ENCODE results near the gene FOXK1.

The FOXK1 gene

GRCh38 chr7:4803397-4804241, 121.5 kb downstream of the FOXK1 start:
- no peak overlapping the region for H3K9ac ChIP-seq (ENCODE audit: insufficient read length)
- no peak overlapping the region for H3K27ac ChIP-seq
- no peak for DNase-seq (ENCODE audit: low read depth, low spot score)

DNA sequence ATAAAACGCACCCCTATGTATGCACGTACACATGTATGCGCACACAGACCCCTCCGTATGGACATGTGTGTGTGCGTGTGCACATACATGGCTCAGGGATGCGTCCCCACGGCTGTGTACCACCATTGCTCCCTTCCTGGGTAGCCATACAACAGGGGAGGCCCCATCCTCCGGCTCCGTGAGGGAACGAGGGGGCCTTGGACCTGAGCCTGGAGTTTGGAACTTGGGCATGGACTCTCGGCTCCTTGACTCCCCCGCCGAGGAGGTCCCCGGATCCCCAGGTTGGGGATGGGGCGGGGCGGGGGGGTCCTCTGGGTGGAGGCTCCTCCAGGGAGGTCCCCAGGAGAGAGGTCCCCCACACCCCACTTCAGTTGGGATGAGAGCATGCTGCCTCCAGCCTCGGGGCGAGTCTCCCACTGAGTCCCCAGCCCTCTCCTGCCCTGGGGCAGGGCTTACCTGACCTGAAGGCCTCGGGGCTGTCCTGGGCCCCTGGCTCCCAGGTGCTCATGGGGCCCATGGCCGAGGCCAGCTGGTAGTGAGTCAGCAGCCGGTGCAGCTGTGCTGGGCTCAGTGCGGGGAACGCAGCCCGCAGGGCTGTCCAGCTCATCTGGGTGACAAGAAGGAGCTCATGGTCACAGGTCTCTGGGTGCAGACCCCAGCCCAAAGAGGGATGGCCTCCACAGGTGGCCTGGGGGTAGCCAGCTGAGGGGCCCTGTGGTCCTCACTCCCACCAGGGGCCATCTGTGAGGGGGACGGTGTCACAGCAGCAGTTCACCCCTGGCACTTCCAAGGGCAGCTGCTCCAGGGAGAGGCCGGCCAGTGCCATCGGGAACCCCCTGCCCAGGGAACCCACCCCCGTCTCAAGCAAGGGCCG, 123.3 kb downstream of the FOXK1 start:
- TF ChIP-seq FOXP2 (optimal IDR thresholded peaks at IDR 0.05; ENCODE audit: control extremely low read depth, extremely low read length, insufficient read depth) (no peak), EZH2 (IDR thresholded peaks at IDR 0.05) (no peak), POLR2AphosphoS5 (IDR thresholded peaks at IDR 0.05; ENCODE audit: borderline replicate concordance, low read depth, low read length) (no peak)
- H3K9ac ChIP-seq (ENCODE audit: insufficient read length) = no peak overlapping the region
- no peaks in the 10 kb centered on the region for H3K9me3 ChIP-seq (ENCODE audit: low read depth, low read length)
- no peak for DNase-seq (ENCODE audit: low read depth, low spot score)
- H3K36me3 ChIP-seq (ENCODE audit: insufficient read depth, low read length) = no peaks in the 10 kb centered on the region
- no peak overlapping the region for H3K27ac ChIP-seq
- H3K4me3 ChIP-seq = no peak overlapping the region

More at GRCh38 chr7:4803397-4804241, 121.5 kb downstream of the FOXK1 start:
- Histone ChIP-seq H3K4me3 (no peak overlapping the region), H3K36me3 (ENCODE audit: insufficient read depth, low read length) (no peaks in the 10 kb centered on the region), H3K9me3 (ENCODE audit: low read depth, low read length) (no peaks in the 10 kb centered on the region)
- TF ChIP-seq FOXP2 (optimal IDR thresholded peaks at IDR 0.05; ENCODE audit: control extremely low read depth, extremely low read length, insufficient read depth) (no peak), POLR2AphosphoS5 (IDR thresholded peaks at IDR 0.05; ENCODE audit: borderline replicate concordance, low read depth, low read length) (no peak), EZH2 (IDR thresholded peaks at IDR 0.05) (no peak)

DNA sequence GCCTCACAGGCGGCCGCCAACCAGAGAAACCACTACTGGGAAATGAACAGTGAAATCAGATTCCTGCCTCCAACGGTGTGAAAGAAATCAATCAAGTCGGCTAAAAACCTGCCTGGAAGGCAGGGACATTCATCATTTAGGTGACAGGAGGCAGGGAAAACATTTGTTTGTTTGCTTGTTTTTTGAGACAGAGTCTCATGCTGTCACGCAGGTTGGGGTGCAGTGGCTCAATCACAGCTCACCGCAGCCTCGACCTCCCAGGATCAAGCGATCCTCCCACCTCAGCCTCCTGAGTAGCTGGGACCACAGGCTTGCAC, 123.8 kb downstream of the FOXK1 start:
- Histone ChIP-seq H3K9me3 (ENCODE audit: low read depth, low read length) (no peaks in the 10 kb centered on the region), H3K27ac (no peak overlapping the region), H3K9ac (ENCODE audit: insufficient read length) (no peak overlapping the region), H3K4me3 (no peak overlapping the region), H3K36me3 (ENCODE audit: insufficient read depth, low read length) (no peaks in the 10 kb centered on the region)
- no peak for DNase-seq (ENCODE audit: low read depth, low spot score)
- no peak for TF ChIP-seq POLR2AphosphoS5 (IDR thresholded peaks at IDR 0.05; ENCODE audit: borderline replicate concordance, low read depth, low read length)
- no peak for TF ChIP-seq FOXP2 (optimal IDR thresholded peaks at IDR 0.05; ENCODE audit: control extremely low read depth, extremely low read length, insufficient read depth)
- TF ChIP-seq EZH2 (IDR thresholded peaks at IDR 0.05) = no peak

DNA sequence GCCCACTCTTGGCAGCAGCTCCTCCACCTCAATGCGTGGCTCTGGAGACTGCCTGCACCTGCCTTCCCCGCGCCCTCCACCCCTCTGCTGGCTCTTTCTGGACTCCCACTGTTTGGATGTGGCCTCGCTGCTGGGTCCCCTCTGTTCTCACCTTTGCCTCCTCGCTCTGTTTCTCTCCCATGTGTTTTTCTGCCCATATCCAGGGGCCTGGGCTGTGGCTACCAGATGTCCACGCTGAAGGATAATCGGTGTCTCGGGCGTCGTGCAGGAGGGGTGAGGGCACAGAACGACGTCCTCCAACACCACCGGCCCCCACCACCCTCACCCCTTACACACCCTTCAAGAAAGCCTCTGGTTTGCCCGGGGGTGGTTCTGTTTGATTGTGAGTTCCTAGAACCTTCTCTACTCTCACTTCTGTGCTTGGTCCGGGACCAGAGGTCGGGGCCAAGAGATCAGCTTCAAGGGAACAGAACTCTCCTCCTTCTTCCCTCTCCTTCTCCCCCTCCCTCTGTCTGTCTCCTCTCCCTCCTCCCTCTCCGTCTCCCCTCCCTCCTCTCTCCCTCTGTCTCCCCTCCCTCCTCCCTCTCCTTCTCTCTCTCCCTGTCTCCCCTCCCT, 125.0 kb downstream of the FOXK1 start:
- no peak for DNase-seq (ENCODE audit: low read depth, low spot score)
- Histone ChIP-seq H3K9ac (ENCODE audit: insufficient read length) (no peak overlapping the region), H3K27ac (no peak overlapping the region), H3K36me3 (ENCODE audit: insufficient read depth, low read length) (no peaks in the 10 kb centered on the region), H3K4me3 (no peak overlapping the region), H3K9me3 (ENCODE audit: low read depth, low read length) (no peaks in the 10 kb centered on the region)
- TF ChIP-seq POLR2AphosphoS5 (IDR thresholded peaks at IDR 0.05; ENCODE audit: borderline replicate concordance, low read depth, low read length) = no peak
- TF ChIP-seq FOXP2 (optimal IDR thresholded peaks at IDR 0.05; ENCODE audit: control extremely low read depth, extremely low read length, insufficient read depth) = no peak
- no peak for TF ChIP-seq EZH2 (IDR thresholded peaks at IDR 0.05)

- no peak for TF ChIP-seq FOXP2 (optimal IDR thresholded peaks at IDR 0.05; ENCODE audit: control extremely low read depth, extremely low read length, insufficient read depth)
- no peak for TF ChIP-seq EZH2 (IDR thresholded peaks at IDR 0.05)
- no peak for TF ChIP-seq POLR2AphosphoS5 (IDR thresholded peaks at IDR 0.05; ENCODE audit: borderline replicate concordance, low read depth, low read length)
- Histone ChIP-seq H3K36me3 (ENCODE audit: insufficient read depth, low read length) (no peaks in the 10 kb centered on the region), H3K9me3 (ENCODE audit: low read depth, low read length) (no peaks in the 10 kb centered on the region), H3K9ac (ENCODE audit: insufficient read length) (no peak overlapping the region), H3K4me3 (no peak overlapping the region), H3K27ac (no peak overlapping the region)
- no peak for DNase-seq (ENCODE audit: low read depth, low spot score)
These were observed 125.5 kb downstream of the FOXK1 start for GRCh38 chr7:4807598-4808016.

GRCh38 chr7:4808026-4808425, 125.9 kb downstream of the FOXK1 start:
- Histone ChIP-seq H3K36me3 (ENCODE audit: insufficient read depth, low read length) (no peaks in the 10 kb centered on the region), H3K4me3 (no peak overlapping the region), H3K27ac (no peak overlapping the region), H3K9ac (ENCODE audit: insufficient read length) (no peak overlapping the region), H3K9me3 (ENCODE audit: low read depth, low read length) (no peaks in the 10 kb centered on the region)
- no peak for TF ChIP-seq POLR2AphosphoS5 (IDR thresholded peaks at IDR 0.05; ENCODE audit: borderline replicate concordance, low read depth, low read length)
- no peak for TF ChIP-seq EZH2 (IDR thresholded peaks at IDR 0.05)
- no peak for TF ChIP-seq FOXP2 (optimal IDR thresholded peaks at IDR 0.05; ENCODE audit: control extremely low read depth, extremely low read length, insufficient read depth)
- DNase-seq (ENCODE audit: low read depth, low spot score) = no peak

- Histone ChIP-seq H3K36me3 (ENCODE audit: insufficient read depth, low read length) (no peaks in the 10 kb centered on the region), H3K27ac (no peak overlapping the region), H3K9ac (ENCODE audit: insufficient read length) (no peak overlapping the region), H3K9me3 (ENCODE audit: low read depth, low read length) (no peaks in the 10 kb centered on the region), H3K4me3 (no peak overlapping the region)
- no peak for TF ChIP-seq FOXP2 (optimal IDR thresholded peaks at IDR 0.05; ENCODE audit: control extremely low read depth, extremely low read length, insufficient read depth)
- TF ChIP-seq EZH2 (IDR thresholded peaks at IDR 0.05) = no peak
- TF ChIP-seq POLR2AphosphoS5 (IDR thresholded peaks at IDR 0.05; ENCODE audit: borderline replicate concordance, low read depth, low read length) = no peak
- no peak for DNase-seq (ENCODE audit: low read depth, low spot score)
These were observed 126.5 kb downstream of the FOXK1 start for GRCh38 chr7:4808565-4808964.

DNA sequence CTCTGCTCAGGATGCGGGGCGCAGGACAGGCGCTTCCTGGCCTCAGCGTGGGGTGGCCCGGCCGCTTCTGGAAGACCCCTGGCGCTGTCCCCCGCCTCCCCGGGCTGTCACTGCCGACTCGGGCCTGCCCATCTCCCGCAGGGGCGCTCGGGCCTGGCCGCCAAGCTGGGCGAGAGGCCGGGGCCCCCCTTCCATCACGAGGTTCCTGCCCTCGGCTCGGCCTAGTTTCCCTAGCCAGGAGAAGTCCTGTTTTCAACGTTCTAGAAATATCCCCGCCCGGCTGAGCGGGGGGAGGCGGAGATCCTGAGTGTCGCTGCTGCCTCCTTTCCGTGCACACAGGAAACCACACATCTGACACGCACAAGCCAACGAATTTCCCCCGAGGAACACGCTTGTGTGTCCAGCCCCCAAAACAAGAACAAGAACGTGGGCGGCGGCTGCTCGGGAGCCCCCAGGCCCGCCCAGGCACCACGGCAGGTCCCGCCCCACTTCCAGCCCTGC, 127.0 kb downstream of the FOXK1 start:
- Histone ChIP-seq H3K9ac (ENCODE audit: insufficient read length) (no peak overlapping the region), H3K9me3 (ENCODE audit: low read depth, low read length) (no peaks in the 10 kb centered on the region), H3K27ac (no peak overlapping the region), H3K4me3 (no peak overlapping the region), H3K36me3 (ENCODE audit: insufficient read depth, low read length) (no peaks in the 10 kb centered on the region)
- TF ChIP-seq POLR2AphosphoS5 (IDR thresholded peaks at IDR 0.05; ENCODE audit: borderline replicate concordance, low read depth, low read length) (no peak), FOXP2 (optimal IDR thresholded peaks at IDR 0.05; ENCODE audit: control extremely low read depth, extremely low read length, insufficient read depth) (no peak), EZH2 (IDR thresholded peaks at IDR 0.05) (no peak)
- no peak for DNase-seq (ENCODE audit: low read depth, low spot score)
